Measurements from ENCODE around the gene TMEM121. TPM values are rescaled to one million over a fixed set of nuclear protein-coding genes. Genes with fewer than 3 reads are reported as not detected.

Gene TMEM121
- total RNA-seq, 1 experiment from 2014 or later = 33.6 TPM

DNA sequence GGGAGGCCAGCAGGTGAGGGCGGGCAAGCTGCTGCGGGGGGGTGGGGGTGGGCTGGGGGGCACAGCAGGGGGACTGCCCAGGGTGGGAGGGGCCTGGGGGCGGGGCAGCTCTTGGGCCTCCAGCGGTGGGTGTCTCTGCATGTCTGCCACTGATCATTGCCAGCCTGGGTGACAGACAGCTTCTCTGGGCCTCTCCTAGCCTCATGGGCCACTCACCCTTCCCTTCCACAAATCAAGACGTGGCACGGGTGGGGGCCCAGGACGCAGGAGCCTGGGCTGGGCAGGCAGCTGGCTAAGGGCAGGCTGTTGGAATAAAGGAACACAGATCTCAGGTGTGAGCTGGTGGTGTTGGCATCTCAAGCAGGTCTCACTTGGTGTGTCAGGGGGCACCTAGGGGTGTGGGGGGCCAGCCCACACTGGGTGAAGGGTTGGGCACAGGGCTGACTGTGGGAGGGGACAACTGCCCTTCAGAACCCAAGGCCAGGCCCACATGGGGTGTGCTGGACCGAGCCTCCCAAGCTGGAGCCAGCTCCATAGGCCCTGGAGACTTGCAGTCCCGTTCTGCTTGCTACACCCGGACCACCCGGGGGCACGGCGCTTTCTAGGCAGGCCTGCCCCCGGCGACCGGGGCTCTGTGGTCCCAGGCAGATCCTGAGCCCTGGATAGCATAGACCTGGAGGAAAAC, 32.3 kb upstream of the TMEM121 start:
- H3K27ac ChIP-seq (ENCODE audit: low read length) = no peak overlapping the region
- no peaks in the 10 kb centered on the region for H3K9me3 ChIP-seq (ENCODE audit: low read length)
- H3K4me3 ChIP-seq (ENCODE audit: low read length) = no peak overlapping the region
- no peak overlapping the region for H3K9ac ChIP-seq (ENCODE audit: low read length)
- DNase-seq = no peak
- H2AFZ ChIP-seq (ENCODE audit: low read length) = no peak overlapping the region
- H3K79me2 ChIP-seq (ENCODE audit: low read length) = peaks cover 13% of the 10 kb centered on the region
- H3K4me2 ChIP-seq (ENCODE audit: low read length) = no peak overlapping the region
- no peaks in the 10 kb centered on the region for H3K9me2 ChIP-seq (replicated peaks; ENCODE audit: low read length)
- no peaks in the 10 kb centered on the region for H3K36me3 ChIP-seq (ENCODE audit: low read depth, low read length)
- intact Hi-C loops (cut with micrococcal nuclease) = no loop called here
- ChIA-PET POLR2A (ENCODE audit: unreplicated experiment) (interaction anchor here (0.6 kb wide), 1 partner anchor 19 kb away, joined by 3 read pairs; no protein-coding TSS in a partner anchor), CTCF (no interaction called here)
- TF ChIP-seq EZH2 (IDR thresholded peaks at IDR 0.05; ENCODE audit: low read length, unreplicated experiment) = no peak
- TF ChIP-seq, protein P1, sequence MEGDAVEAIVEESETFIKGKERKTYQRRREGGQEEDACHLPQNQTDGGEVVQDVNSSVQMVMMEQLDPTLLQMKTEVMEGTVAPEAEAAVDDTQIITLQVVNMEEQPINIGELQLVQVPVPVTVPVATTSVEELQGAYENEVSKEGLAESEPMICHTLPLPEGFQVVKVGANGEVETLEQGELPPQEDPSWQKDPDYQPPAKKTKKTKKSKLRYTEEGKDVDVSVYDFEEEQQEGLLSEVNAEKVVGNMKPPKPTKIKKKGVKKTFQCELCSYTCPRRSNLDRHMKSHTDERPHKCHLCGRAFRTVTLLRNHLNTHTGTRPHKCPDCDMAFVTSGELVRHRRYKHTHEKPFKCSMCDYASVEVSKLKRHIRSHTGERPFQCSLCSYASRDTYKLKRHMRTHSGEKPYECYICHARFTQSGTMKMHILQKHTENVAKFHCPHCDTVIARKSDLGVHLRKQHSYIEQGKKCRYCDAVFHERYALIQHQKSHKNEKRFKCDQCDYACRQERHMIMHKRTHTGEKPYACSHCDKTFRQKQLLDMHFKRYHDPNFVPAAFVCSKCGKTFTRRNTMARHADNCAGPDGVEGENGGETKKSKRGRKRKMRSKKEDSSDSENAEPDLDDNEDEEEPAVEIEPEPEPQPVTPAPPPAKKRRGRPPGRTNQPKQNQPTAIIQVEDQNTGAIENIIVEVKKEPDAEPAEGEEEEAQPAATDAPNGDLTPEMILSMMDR (conservative IDR thresholded peaks at IDR 0.05; ENCODE audit: low read depth, low read length) = no peak
- H4K20me1 ChIP-seq (ENCODE audit: low read length) = peaks cover 11% of the 10 kb centered on the region
- H3K27me3 ChIP-seq (ENCODE audit: low read length) = no peaks in the 10 kb centered on the region
- BruUV-seq (replicated peaks) = no TSS peak
- H3K4me1 ChIP-seq (ENCODE audit: insufficient read depth, low read length) = peaks cover 10% of the 10 kb centered on the region
- H3F3A ChIP-seq (ENCODE audit: low read length, unreplicated experiment) = no peaks in the 10 kb centered on the region
- no peak for ATAC-seq

DNA sequence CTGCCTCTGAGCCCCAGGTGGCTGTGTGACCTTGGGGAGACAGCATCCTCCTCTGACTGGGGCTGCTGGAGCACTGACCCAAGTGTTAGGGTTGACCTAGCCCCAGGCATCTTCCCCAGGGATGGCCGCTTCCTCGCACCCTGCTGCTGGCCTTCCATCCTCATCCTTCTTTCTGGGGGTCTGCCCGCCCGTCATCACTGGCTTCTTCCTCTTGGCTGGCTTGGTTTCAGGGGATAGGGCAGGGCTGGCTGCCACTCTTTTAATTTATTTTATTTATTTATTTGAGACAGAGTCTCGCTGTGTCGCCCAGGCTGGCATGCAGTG, 31.8 kb upstream of the TMEM121 start:
- H3K27me3 ChIP-seq (ENCODE audit: low read length) = no peaks in the 10 kb centered on the region
- ChIA-PET CTCF (no interaction called here), POLR2A (ENCODE audit: unreplicated experiment) (no interaction called here)
- peaks cover 5% of the 10 kb centered on the region; the same call in 1 of the 2 replicates for H3K4me1 ChIP-seq (ENCODE audit: insufficient read depth, low read length)
- H2AFZ ChIP-seq (ENCODE audit: low read length) = no peak overlapping the region
- H3K79me2 ChIP-seq (ENCODE audit: low read length) = peaks cover 13% of the 10 kb centered on the region
- H3K4me3 ChIP-seq (ENCODE audit: low read length) = no peak overlapping the region
- no peak overlapping the region for H3K9ac ChIP-seq (ENCODE audit: low read length)
- no peak overlapping the region for H3K4me2 ChIP-seq (ENCODE audit: low read length)
- H3F3A ChIP-seq (ENCODE audit: low read length, unreplicated experiment) = no peaks in the 10 kb centered on the region
- DNase-seq (no peak), ATAC-seq (no peak)
- no peak for TF ChIP-seq EZH2phosphoT487 (IDR thresholded peaks at IDR 0.05; ENCODE audit: borderline replicate concordance, low read length)
- no peak for TF ChIP-seq EZH2 (IDR thresholded peaks at IDR 0.05; ENCODE audit: low read length, unreplicated experiment)
- TF ChIP-seq, protein P1 (conservative IDR thresholded peaks at IDR 0.05; ENCODE audit: low read depth, low read length) = no peak
- BruUV-seq (replicated peaks) = no TSS peak
- H3K27ac ChIP-seq (ENCODE audit: low read length) = no peak overlapping the region
- H3K9me2 ChIP-seq (replicated peaks; ENCODE audit: low read length) = no peaks in the 10 kb centered on the region
- H4K20me1 ChIP-seq (ENCODE audit: low read length) = peaks cover 11% of the 10 kb centered on the region
- H3K9me3 ChIP-seq (ENCODE audit: low read length) = no peaks in the 10 kb centered on the region
- intact Hi-C loops (cut with micrococcal nuclease) = no loop called here
- no peaks in the 10 kb centered on the region for H3K36me3 ChIP-seq (ENCODE audit: low read depth, low read length)

DNA sequence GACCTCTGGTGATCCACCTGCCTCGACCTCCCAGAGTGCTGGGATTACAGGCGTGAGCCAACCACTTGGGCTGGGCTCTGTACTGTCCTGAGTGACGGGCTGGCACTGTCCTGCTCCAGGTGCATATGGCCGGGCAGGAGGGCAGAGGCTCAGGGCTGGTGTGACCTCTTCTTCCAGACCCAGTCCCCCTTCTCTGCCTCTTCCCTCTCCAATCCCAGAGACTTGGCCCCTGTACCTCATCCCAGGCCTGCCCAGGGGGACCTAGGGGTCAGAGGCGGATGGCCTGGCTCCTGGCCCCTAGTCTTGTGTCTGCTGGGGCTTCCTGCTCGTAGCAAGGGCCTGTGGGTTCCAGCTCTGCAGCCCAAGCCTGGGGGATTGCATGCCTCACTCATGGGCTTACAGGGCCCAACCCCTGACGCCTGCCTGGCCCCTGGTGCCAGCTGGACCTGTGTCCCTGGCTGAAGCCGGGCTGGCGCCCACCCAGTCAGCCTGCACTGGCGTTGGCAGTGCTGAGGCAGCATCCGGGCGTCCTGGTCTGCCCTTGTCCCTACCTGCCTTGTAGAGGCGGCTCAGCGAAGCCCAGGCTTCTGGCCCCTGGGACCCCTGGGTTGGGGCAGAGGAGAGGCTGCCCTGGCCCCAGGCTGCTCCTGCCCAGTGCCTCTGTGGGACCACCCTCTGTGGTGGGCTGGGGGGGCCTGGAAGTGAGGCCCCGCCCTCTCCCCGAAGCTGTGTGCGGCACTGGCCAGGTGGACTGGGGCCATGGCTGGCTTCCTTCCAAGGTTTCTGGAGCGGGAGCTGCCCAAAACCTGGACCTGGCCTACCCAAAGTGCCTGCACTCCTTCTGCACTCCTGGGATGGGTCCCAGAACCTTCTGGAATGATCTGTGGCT, 31.0 kb upstream of the TMEM121 start:
- no TSS peak for BruUV-seq (replicated peaks)
- Histone ChIP-seq H3K9ac (ENCODE audit: low read length) (no peak overlapping the region), H3K27me3 (ENCODE audit: low read length) (no peaks in the 10 kb centered on the region), H3K27ac (ENCODE audit: low read length) (no peak overlapping the region), H3K4me1 (ENCODE audit: insufficient read depth, low read length) (peaks cover 5% of the 10 kb centered on the region; the same call in 1 of the 2 replicates), H3K9me2 (replicated peaks; ENCODE audit: low read length) (no peaks in the 10 kb centered on the region), H3K36me3 (ENCODE audit: low read depth, low read length) (no peaks in the 10 kb centered on the region), H3K4me2 (ENCODE audit: low read length) (no peak overlapping the region), H3K79me2 (ENCODE audit: low read length) (peaks cover 13% of the 10 kb centered on the region), H2AFZ (ENCODE audit: low read length) (no peak overlapping the region), H3F3A (ENCODE audit: low read length, unreplicated experiment) (no peaks in the 10 kb centered on the region), H3K4me3 (ENCODE audit: low read length) (no peak overlapping the region), H3K9me3 (ENCODE audit: low read length) (no peaks in the 10 kb centered on the region), H4K20me1 (ENCODE audit: low read length) (peaks cover 11% of the 10 kb centered on the region)
- POLR2A ChIA-PET (ENCODE audit: unreplicated experiment) = interaction anchor here (0.6 kb wide), 1 partner anchor 24 kb away, joined by 3 read pairs; no protein-coding TSS in a partner anchor
- CTCF ChIA-PET = no interaction called here
- ATAC-seq (no peak), DNase-seq (no peak)
- no peak for TF ChIP-seq EZH2phosphoT487 (IDR thresholded peaks at IDR 0.05; ENCODE audit: borderline replicate concordance, low read length)
- TF ChIP-seq, protein P1 (conservative IDR thresholded peaks at IDR 0.05; ENCODE audit: low read depth, low read length) = no peak
- no peak for TF ChIP-seq EZH2 (IDR thresholded peaks at IDR 0.05; ENCODE audit: low read length, unreplicated experiment)
- intact Hi-C loops (cut with micrococcal nuclease) = no loop called here

Measured in PC-3 (cell line).